Lung (tissue), 12 donors: ENCODE data around the gene CDKAL1. TPM values are rescaled to one million over a fixed set of nuclear protein-coding genes. Genes with fewer than 3 reads are reported as not detected.

Experiments used
- ATAC-seq: fragments of 200-7000 bp; cut with Tn5 transposase; one replicate; pipeline ENCODE4 v1.9.1; 2020; ENCODE audit warnings: moderate number of reproducible peaks; ENCODE audit not compliant: insufficient read depth, low FRiP score
- DNase-seq, 3 donors: peaks; one replicate each; pipeline ENCODE4 v3.0.0-alpha.2; 2013 to 2017
- H3K27ac ChIP-seq, 2 donors: one replicate each; pipeline ENCODE4 v1.5.1; 2013; ENCODE audit warnings: mild to moderate bottlenecking in 2 of 2, moderate library complexity in 2 of 2, control low read depth in 1 of 2, inconsistent platforms in 1 of 2, low read depth in 1 of 2, low read length in 1 of 2
- H3K27me3 ChIP-seq, 3 donors: one replicate each; pipeline ENCODE4 v1.5.1; 2013; ENCODE audit warnings: low read length in 2 of 3; ENCODE audit not compliant: control insufficient read depth in 3 of 3, insufficient read depth in 3 of 3
- H3K36me3 ChIP-seq, 4 donors: one replicate each; pipeline ENCODE4 v1.5.1; 2013; ENCODE audit warnings: low read length in 4 of 4, mild to moderate bottlenecking in 1 of 4, moderate library complexity in 1 of 4; ENCODE audit not compliant: control insufficient read depth in 4 of 4, insufficient read depth in 4 of 4
- H3K4me1 ChIP-seq, 5 donors: one replicate each; pipeline ENCODE4 v1.5.1; 2013; ENCODE audit warnings: low read length in 5 of 5, mild to moderate bottlenecking in 2 of 5, moderate library complexity in 1 of 5; ENCODE audit not compliant: control insufficient read depth in 5 of 5, insufficient read depth in 5 of 5
- H3K4me3 ChIP-seq: one replicate; pipeline ENCODE4 v1.5.1; 2013; ENCODE audit warnings: mild to moderate bottlenecking, control low read depth, moderate library complexity
- H3K9ac ChIP-seq, 2 donors: one replicate each; pipeline ENCODE4 v1.5.1; 2013; ENCODE audit warnings: low read length in 2 of 2, control low read depth in 1 of 2; ENCODE audit not compliant: insufficient read depth in 1 of 2
- H3K9me3 ChIP-seq, 4 donors: one replicate each; pipeline ENCODE4 v1.5.1; 2013; ENCODE audit warnings: low read length in 3 of 4, mild to moderate bottlenecking in 1 of 4, moderate library complexity in 1 of 4; ENCODE audit not compliant: control insufficient read depth in 4 of 4, insufficient read depth in 3 of 4
- CTCF ChIP-seq: IDR thresholded peaks from 2 replicates; pipeline ENCODE4 v1.5.1; 2012; ENCODE audit warnings: mild to moderate bottlenecking; ENCODE audit errors: control extremely low read depth, extremely low read depth
- WGBS, 2 donors: extraction: QIAGEN DNeasy Blood & Tissue Kit; methylation state at CpG; one replicate each; pipeline ENCODE4 v1.1.7; 2013; 5-methylcytosine and 5-hydroxymethylcytosine counted together
- polyA plus RNA-seq, 2 donors: library from polyadenylated mRNA; stranded (reverse); fragments of 200-250 nt; gene quantifications; one replicate each; pipeline ENCODE4 v1.2.1, GENCODE V29; 2013
- total RNA-seq, 2 donors: library from RNA; depleted of rRNA in 1 of 2; stranded (reverse); fragments of >200 nt in 1 of 2; gene quantifications; one replicate each; pipeline ENCODE4 v1.2.1, GENCODE V29; 2014 to 2021
- donor health status: control.
- donor health status: control.
- donor health status: Bipolar disorder and iron deficiency.
- donor health status: healthy.
- donor health status: DM: yes; HTN: yes; CAD: no.

The CDKAL1 gene
- total and polyA plus RNA-seq, 4 donors: 4.0 to 39.0 (median 10.0) TPM

GRCh38 chr6:21180155-21180554, 645.9 kb downstream of the CDKAL1 start:
- no peak for TF ChIP-seq CTCF
- Histone ChIP-seq H3K9me3 (peaks cover 0 to 2% (median 0%) of the 10 kb centered on the region in 4 donors), H3K36me3 (peaks cover 0 to 2% (median 0%) of the 10 kb centered on the region in 4 donors), H3K9ac (no peak overlapping the region), H3K27ac (no peak overlapping the region), H3K27me3 (no peaks in the 10 kb centered on the region), H3K4me3 (no peak overlapping the region), H3K4me1 (peaks cover 0 to 18% (median 0%) of the 10 kb centered on the region in 5 donors)
- no peak for ATAC-seq
- DNase-seq: no peak
- 90 to 97% methylated on average over 1 of the region's 1 CpG for WGBS, 2 donors

GRCh38 chr6:21180800-21181337, 646.6 kb downstream of the CDKAL1 start:
- H3K9me3 ChIP-seq: peaks cover 0 to 2% (median 0%) of the 10 kb centered on the region in 4 donors
- peaks cover 0 to 18% (median 0%) of the 10 kb centered on the region in 5 donors for H3K4me1 ChIP-seq
- H3K4me3 ChIP-seq: no peak overlapping the region
- WGBS, 2 donors: 95 to 96% methylated on average over 4 of the region's 4 CpGs
- H3K27me3 ChIP-seq: no peaks in the 10 kb centered on the region
- H3K9ac ChIP-seq: no peak overlapping the region
- no peak overlapping the region for H3K27ac ChIP-seq
- H3K36me3 ChIP-seq: peaks cover 0 to 2% (median 0%) of the 10 kb centered on the region in 4 donors
- DNase-seq (no peak), ATAC-seq (no peak)
- no peak for TF ChIP-seq CTCF

- no peak overlapping the region for H3K9ac ChIP-seq
- H3K9me3 ChIP-seq: peaks cover 0 to 2% (median 0%) of the 10 kb centered on the region in 4 donors
- peaks cover 0 to 9% (median 0%) of the 10 kb centered on the region in 5 donors for H3K4me1 ChIP-seq
- TF ChIP-seq CTCF: no peak
- no peak overlapping the region for H3K4me3 ChIP-seq
- ATAC-seq (no peak), DNase-seq (no peak)
- 93 to 99% methylated on average over 1 of the region's 1 CpG for WGBS, 2 donors
- no peaks in the 10 kb centered on the region for H3K27me3 ChIP-seq
- H3K36me3 ChIP-seq: peaks cover 0 to 2% (median 0%) of the 10 kb centered on the region in 4 donors
- no peak overlapping the region for H3K27ac ChIP-seq
Measured at GRCh38 chr6:21181866-21182265, 647.6 kb downstream of the CDKAL1 start.

- H3K27me3 ChIP-seq: no peaks in the 10 kb centered on the region
- TF ChIP-seq CTCF: no peak
- no peak overlapping the region for H3K27ac ChIP-seq
- H3K9me3 ChIP-seq: peaks cover 0 to 2% (median 0%) of the 10 kb centered on the region in 4 donors
- ATAC-seq (no peak), DNase-seq (no peak)
- peaks cover 0 to 7% (median 0%) of the 10 kb centered on the region in 5 donors for H3K4me1 ChIP-seq
- H3K36me3 ChIP-seq: peaks cover 0 to 2% (median 0%) of the 10 kb centered on the region in 4 donors
- no peak overlapping the region for H3K9ac ChIP-seq
- no peak overlapping the region for H3K4me3 ChIP-seq
Measured at GRCh38 chr6:21182589-21182988, 648.3 kb downstream of the CDKAL1 start.
